ENCODE results near the gene HNRNPL.
"Not testable (repeated sequence)": the region's sequence is repeated elsewhere in the genome, so short reads cannot be mapped to it uniquely, and the experiment has no call there.

The HNRNPL gene

GRCh38 chr19:38801359-38802095 is 48.3 kb downstream of the HNRNPL start:
- no peaks in the 10 kb centered on the region for H3K79me2 ChIP-seq (ENCODE audit: low read length)
- no peak for TF ChIP-seq CTCF (IDR thresholded peaks at IDR 0.05; ENCODE audit: low read length)
- no peak for TF ChIP-seq EZH2 (optimal IDR thresholded peaks at IDR 0.05; ENCODE audit: low read depth, low read length)
- no peak for TF ChIP-seq EZH2phosphoT487 (IDR thresholded peaks at IDR 0.05; ENCODE audit: low read length)
- no peaks in the 10 kb centered on the region for H3K36me3 ChIP-seq (replicated peaks; ENCODE audit: insufficient read depth, low read length)
- H2AFZ ChIP-seq (ENCODE audit: low read length): no peak overlapping the region
- H3K4me2 ChIP-seq (ENCODE audit: low read depth, low read length): no peak overlapping the region
- no peak for DNase-seq
- no peak overlapping the region for H3K9ac ChIP-seq (ENCODE audit: low read length)
- H3K27ac ChIP-seq (ENCODE audit: low read length): no peak overlapping the region
- no peaks in the 10 kb centered on the region for H3K9me3 ChIP-seq (replicated peaks; ENCODE audit: insufficient read depth, low read length)
- H4K20me1 ChIP-seq (ENCODE audit: insufficient read depth, low read length): no peaks in the 10 kb centered on the region
- no peaks in the 10 kb centered on the region for H3K9me2 ChIP-seq (replicated peaks; ENCODE audit: insufficient read depth, low read length)
- H3K27me3 ChIP-seq (replicated peaks; ENCODE audit: insufficient read depth, low read length): peaks cover 48% of the 10 kb centered on the region
- H3K4me1 ChIP-seq (ENCODE audit: low read length): no peaks in the 10 kb centered on the region
- no peak overlapping the region for H3K4me3 ChIP-seq (ENCODE audit: low read length)
- no peaks in the 10 kb centered on the region for H3F3A ChIP-seq (ENCODE audit: insufficient read depth, low read length)

- Histone ChIP-seq H3K36me3 (replicated peaks; ENCODE audit: insufficient read depth, low read length) (no peaks in the 10 kb centered on the region), H3K27ac (ENCODE audit: low read length) (no peak overlapping the region), H3K9me3 (replicated peaks; ENCODE audit: insufficient read depth, low read length) (no peaks in the 10 kb centered on the region), H2AFZ (ENCODE audit: low read length) (no peak overlapping the region), H3F3A (ENCODE audit: insufficient read depth, low read length) (no peaks in the 10 kb centered on the region), H3K9me2 (replicated peaks; ENCODE audit: insufficient read depth, low read length) (no peaks in the 10 kb centered on the region), H3K4me3 (ENCODE audit: low read length) (no peak overlapping the region), H3K27me3 (replicated peaks; ENCODE audit: insufficient read depth, low read length) (peaks cover 52% of the 10 kb centered on the region), H3K9ac (ENCODE audit: low read length) (no peak overlapping the region), H3K4me1 (ENCODE audit: low read length) (no peaks in the 10 kb centered on the region), H4K20me1 (ENCODE audit: insufficient read depth, low read length) (no peaks in the 10 kb centered on the region), H3K4me2 (ENCODE audit: low read depth, low read length) (no peak overlapping the region), H3K79me2 (ENCODE audit: low read length) (no peaks in the 10 kb centered on the region)
- DNase-seq: no peak
- TF ChIP-seq CTCF (IDR thresholded peaks at IDR 0.05; ENCODE audit: low read length) (no peak), EZH2phosphoT487 (IDR thresholded peaks at IDR 0.05; ENCODE audit: low read length) (no peak), EZH2 (optimal IDR thresholded peaks at IDR 0.05; ENCODE audit: low read depth, low read length) (no peak)
These were observed 49.0 kb downstream of the HNRNPL start for GRCh38 chr19:38800577-38801347.

- H3K27me3 ChIP-seq (replicated peaks; ENCODE audit: insufficient read depth, low read length): peaks cover 59% of the 10 kb centered on the region
- DNase-seq: no peak
- H3K27ac ChIP-seq (ENCODE audit: low read length): no peak overlapping the region
- no peaks in the 10 kb centered on the region for H3K9me3 ChIP-seq (replicated peaks; ENCODE audit: insufficient read depth, low read length)
- TF ChIP-seq EZH2 (optimal IDR thresholded peaks at IDR 0.05; ENCODE audit: low read depth, low read length) (no peak), CTCF (IDR thresholded peaks at IDR 0.05; ENCODE audit: low read length) (no peak), EZH2phosphoT487 (IDR thresholded peaks at IDR 0.05; ENCODE audit: low read length) (no peak)
- no peaks in the 10 kb centered on the region for H3K4me1 ChIP-seq (ENCODE audit: low read length)
- H3K4me3 ChIP-seq (ENCODE audit: low read length): no peak overlapping the region
- no peaks in the 10 kb centered on the region for H3K79me2 ChIP-seq (ENCODE audit: low read length)
- no peaks in the 10 kb centered on the region for H3K36me3 ChIP-seq (replicated peaks; ENCODE audit: insufficient read depth, low read length)
- H3F3A ChIP-seq (ENCODE audit: insufficient read depth, low read length): no peaks in the 10 kb centered on the region
- no peaks in the 10 kb centered on the region for H3K9me2 ChIP-seq (replicated peaks; ENCODE audit: insufficient read depth, low read length)
- H2AFZ ChIP-seq (ENCODE audit: low read length): no peak overlapping the region
- no peak overlapping the region for H3K9ac ChIP-seq (ENCODE audit: low read length)
- H4K20me1 ChIP-seq (ENCODE audit: insufficient read depth, low read length): no peaks in the 10 kb centered on the region
- H3K4me2 ChIP-seq (ENCODE audit: low read depth, low read length): no peak overlapping the region
These were observed 50.7 kb downstream of the HNRNPL start for GRCh38 chr19:38799104-38799503.

GRCh38 chr19:38797781-38798180 is 52.0 kb downstream of the HNRNPL start:
- H3K9me2 ChIP-seq (replicated peaks; ENCODE audit: insufficient read depth, low read length); H3K79me2 ChIP-seq (ENCODE audit: low read length); H3K9ac ChIP-seq (ENCODE audit: low read length); H3K4me3 ChIP-seq (ENCODE audit: low read length); H3K27ac ChIP-seq (ENCODE audit: low read length); H2AFZ ChIP-seq (ENCODE audit: low read length); H3K4me1 ChIP-seq (ENCODE audit: low read length); H3K4me2 ChIP-seq (ENCODE audit: low read depth, low read length); H4K20me1 ChIP-seq (ENCODE audit: insufficient read depth, low read length); H3K9me3 ChIP-seq (replicated peaks; ENCODE audit: insufficient read depth, low read length); DNase-seq; H3K36me3 ChIP-seq (replicated peaks; ENCODE audit: insufficient read depth, low read length); H3F3A ChIP-seq (ENCODE audit: insufficient read depth, low read length): not testable (repeated sequence)
- peaks cover 60% of the 10 kb centered on the region for H3K27me3 ChIP-seq (replicated peaks; ENCODE audit: insufficient read depth, low read length)
